ENCODE measurements around the gene NDUFAB1. TPM values are rescaled to one million over a fixed set of nuclear protein-coding genes. Genes with fewer than 3 reads are reported as not detected.

Gene NDUFAB1
- total RNA-seq, 4 donors from 2014 or later, result 48.0 to 161 (median 59.0) TPM

- Histone ChIP-seq H3K9me3 (no peaks in the 10 kb centered on the region), H3K27ac (no peak overlapping the region), H3K4me1 (peaks cover 7 to 15% of the 10 kb centered on the region in 2 donors), H3K36me3 (no peaks in the 10 kb centered on the region), H3K4me3 (no peak overlapping the region), H3K27me3 (no peaks in the 10 kb centered on the region)
- no peak for TF ChIP-seq POLR2A (IDR thresholded peaks at IDR 0.05)
- TF ChIP-seq CTCF (IDR thresholded peaks at IDR 0.05), result no peak
- DNase-seq, result no peak
- intact Hi-C loops (cut with DNase I; ENCODE audit: low total_unique reads), result no loop called here
These were observed 1.1 kb upstream of the NDUFAB1 start for GRCh38 chr16:23597003-23597756.

GRCh38 chr16:23595246-23595950, 718 bp downstream of the NDUFAB1 start:
- H3K36me3 ChIP-seq, result no peaks in the 10 kb centered on the region
- H3K4me1 ChIP-seq, result peaks cover 7 to 15% of the 10 kb centered on the region in 2 donors
- intact Hi-C loops (cut with DNase I; ENCODE audit: low total_unique reads), result no loop called here
- no peaks in the 10 kb centered on the region for H3K27me3 ChIP-seq
- peak overlapping the region; percentile 81 to 88 for H3K27ac ChIP-seq
- H3K9me3 ChIP-seq, result no peaks in the 10 kb centered on the region
- no peak for DNase-seq
- H3K4me3 ChIP-seq, result peak overlapping the region; percentile 92 to 95
- TF ChIP-seq POLR2A (IDR thresholded peaks at IDR 0.05), result no peak
- no peak for TF ChIP-seq CTCF (IDR thresholded peaks at IDR 0.05)

- no peaks in the 10 kb centered on the region for H3K27me3 ChIP-seq
- peaks cover 7 to 15% of the 10 kb centered on the region in 2 donors for H3K4me1 ChIP-seq
- no peaks in the 10 kb centered on the region for H3K36me3 ChIP-seq
- no peak for DNase-seq
- no peak overlapping the region for H3K27ac ChIP-seq
- intact Hi-C loops (cut with DNase I; ENCODE audit: low total_unique reads), result no loop called here
- TF ChIP-seq POLR2A (IDR thresholded peaks at IDR 0.05) (no peak), CTCF (IDR thresholded peaks at IDR 0.05) (no peak)
- no peak overlapping the region for H3K4me3 ChIP-seq
- no peaks in the 10 kb centered on the region for H3K9me3 ChIP-seq
These were observed 1.9 kb downstream of the NDUFAB1 start for GRCh38 chr16:23594186-23594585.

- no peaks in the 10 kb centered on the region for H3K9me3 ChIP-seq
- H3K4me3 ChIP-seq, result no peak overlapping the region
- H3K36me3 ChIP-seq, result no peaks in the 10 kb centered on the region
- peaks cover 7 to 11% of the 10 kb centered on the region in 2 donors for H3K4me1 ChIP-seq
- DNase-seq, result no peak
- no peaks in the 10 kb centered on the region for H3K27me3 ChIP-seq
- intact Hi-C loops (cut with DNase I; ENCODE audit: low total_unique reads), result no loop called here
- H3K27ac ChIP-seq, result no peak overlapping the region
- no peak for TF ChIP-seq POLR2A (IDR thresholded peaks at IDR 0.05)
- TF ChIP-seq CTCF (IDR thresholded peaks at IDR 0.05), result no peak
These were observed 5.9 kb downstream of the NDUFAB1 start for GRCh38 chr16:23590181-23590580.

GRCh38 chr16:23587726-23588125, 8.4 kb downstream of the NDUFAB1 start:
- TF ChIP-seq CTCF (IDR thresholded peaks at IDR 0.05), result no peak
- no peak for TF ChIP-seq POLR2A (IDR thresholded peaks at IDR 0.05)
- Histone ChIP-seq H3K36me3 (no peaks in the 10 kb centered on the region), H3K4me3 (no peak overlapping the region), H3K27ac (no peak overlapping the region), H3K9me3 (no peaks in the 10 kb centered on the region), H3K4me1 (no peaks in the 10 kb centered on the region), H3K27me3 (no peaks in the 10 kb centered on the region)
- DNase-seq, result no peak
- intact Hi-C loops (cut with DNase I; ENCODE audit: low total_unique reads), result no loop called here
